ENCODE data around the gene KCNG2.
"Not testable (repeated sequence)": the region's sequence is repeated elsewhere in the genome, so short reads cannot be mapped to it uniquely, and the experiment has no call there.

The KCNG2 gene

GRCh38 chr18:79875931-79876461 is 78.3 kb downstream of the KCNG2 start:
- no peak overlapping the region for H3K4me3 ChIP-seq (ENCODE audit: low read depth in 1 of 2, low read length in 1 of 2)
- no peak overlapping the region for H3K27ac ChIP-seq
- no peaks in the 10 kb centered on the region for H3K9me3 ChIP-seq
- TF ChIP-seq CTCF (IDR thresholded peaks at IDR 0.05), result no peak
- no peaks in the 10 kb centered on the region for H3K4me1 ChIP-seq (ENCODE audit: control insufficient read depth in 1 of 2, insufficient read depth in 1 of 2, low read depth in 1 of 2, low read length in 1 of 2)
- peaks cover 4% of the 10 kb centered on the region for H3K27me3 ChIP-seq
- no peaks in the 10 kb centered on the region for H3K36me3 ChIP-seq

- Histone ChIP-seq H3K4me3 (ENCODE audit: low read depth in 1 of 2, low read length in 1 of 2) (no peak overlapping the region), H3K27ac (no peak overlapping the region), H3K27me3 (peaks cover 4% of the 10 kb centered on the region), H3K9me3 (no peaks in the 10 kb centered on the region), H3K4me1 (ENCODE audit: control insufficient read depth in 1 of 2, insufficient read depth in 1 of 2, low read depth in 1 of 2, low read length in 1 of 2) (no peaks in the 10 kb centered on the region), H3K36me3 (no peaks in the 10 kb centered on the region)
- TF ChIP-seq CTCF (IDR thresholded peaks at IDR 0.05), result no peak
Measured at GRCh38 chr18:79876497-79876896, 78.8 kb downstream of the KCNG2 start.

GRCh38 chr18:79877163-79878091 is 79.7 kb downstream of the KCNG2 start:
- Histone ChIP-seq H3K4me1 (ENCODE audit: control insufficient read depth in 1 of 2, insufficient read depth in 1 of 2, low read depth in 1 of 2, low read length in 1 of 2) (no peaks in the 10 kb centered on the region), H3K27me3 (peaks cover 4% of the 10 kb centered on the region), H3K9me3 (no peaks in the 10 kb centered on the region), H3K36me3 (no peaks in the 10 kb centered on the region), H3K27ac (no peak overlapping the region), H3K4me3 (ENCODE audit: low read depth in 1 of 2, low read length in 1 of 2) (no peak overlapping the region)
- no peak for TF ChIP-seq CTCF (IDR thresholded peaks at IDR 0.05)

DNA sequence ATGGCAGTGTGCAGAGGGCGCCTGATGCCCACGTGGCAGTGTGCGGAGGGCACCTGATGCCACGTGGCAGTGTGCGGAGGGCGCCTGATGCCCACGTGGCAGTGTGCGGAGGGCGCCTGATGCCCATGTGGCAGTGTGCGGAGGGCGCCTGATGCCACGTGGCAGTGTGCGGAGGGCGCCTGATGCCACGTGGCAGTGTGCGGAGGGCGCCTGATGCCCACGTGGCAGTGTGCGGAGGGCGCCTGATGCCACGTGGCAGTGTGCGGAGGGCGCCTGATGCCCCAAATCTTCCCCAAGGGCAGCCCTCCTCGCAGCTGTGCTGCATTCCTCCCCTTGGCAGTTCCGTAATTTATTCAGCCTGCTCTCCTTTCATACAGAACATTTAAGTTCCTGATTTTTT is 80.5 kb downstream of the KCNG2 start:
- not testable (repeated sequence) for H3K36me3 ChIP-seq; H3K27ac ChIP-seq; H3K9me3 ChIP-seq; H3K27me3 ChIP-seq; H3K4me3 ChIP-seq (ENCODE audit: low read depth in 1 of 2, low read length in 1 of 2); H3K4me1 ChIP-seq (ENCODE audit: control insufficient read depth in 1 of 2, insufficient read depth in 1 of 2, low read depth in 1 of 2, low read length in 1 of 2)

- no peaks in the 10 kb centered on the region for H3K27me3 ChIP-seq
- no peaks in the 10 kb centered on the region for H3K36me3 ChIP-seq
- TF ChIP-seq CTCF (IDR thresholded peaks at IDR 0.05), result no peak
- H3K4me3 ChIP-seq (ENCODE audit: low read depth in 1 of 2, low read length in 1 of 2), result no peak overlapping the region
- H3K4me1 ChIP-seq (ENCODE audit: control insufficient read depth in 1 of 2, insufficient read depth in 1 of 2, low read depth in 1 of 2, low read length in 1 of 2), result no peaks in the 10 kb centered on the region
- no peaks in the 10 kb centered on the region for H3K9me3 ChIP-seq
- H3K27ac ChIP-seq, result no peak overlapping the region
Measured at GRCh38 chr18:79878741-79879378, 81.1 kb downstream of the KCNG2 start.

GRCh38 chr18:79879566-79879965 is 81.8 kb downstream of the KCNG2 start:
- no peaks in the 10 kb centered on the region for H3K9me3 ChIP-seq
- H3K36me3 ChIP-seq, result no peaks in the 10 kb centered on the region
- no peaks in the 10 kb centered on the region for H3K27me3 ChIP-seq
- no peak overlapping the region for H3K4me3 ChIP-seq (ENCODE audit: low read depth in 1 of 2, low read length in 1 of 2)
- no peaks in the 10 kb centered on the region for H3K4me1 ChIP-seq (ENCODE audit: control insufficient read depth in 1 of 2, insufficient read depth in 1 of 2, low read depth in 1 of 2, low read length in 1 of 2)
- TF ChIP-seq CTCF (IDR thresholded peaks at IDR 0.05), result no peak
- no peak overlapping the region for H3K27ac ChIP-seq

All from neutrophil (primary cell).